Uterus (tissue), 4 donors: Measurements from ENCODE around the gene FAM217B. TPM values are rescaled to one million over a fixed set of nuclear protein-coding genes. Genes with fewer than 3 reads are reported as not detected.

Experiments
- DNase-seq, 2 donors: peaks; one replicate each; pipeline ENCODE4 v3.0.0-alpha.2; 2019 to 2020
- H3K27ac ChIP-seq, 2 donors: fragments of 200-600 bp; sonication (generic); 1 replicate in 1 of 2; 2 replicates in 1 of 2; pipeline ENCODE4 v1.5.1; 2016 to 2018
- H3K27me3 ChIP-seq, 2 donors: fragments of 200-600 bp; sonication (generic); one replicate each; pipeline ENCODE4 v1.5.1; 2018 to 2019; ENCODE audit warnings: control low read depth in 1 of 2
- H3K36me3 ChIP-seq, 2 donors: fragments of 200-600 bp; sonication (generic); one replicate each; pipeline ENCODE4 v1.5.1; 2019; ENCODE audit warnings: control low read depth in 1 of 2
- H3K4me1 ChIP-seq, 2 donors: fragments of 200-600 bp; sonication (generic); one replicate each; pipeline ENCODE4 v1.5.1; 2018 to 2019; ENCODE audit warnings: control low read depth in 1 of 2
- H3K4me3 ChIP-seq, 2 donors: fragments of 200-600 bp; sonication (generic); 1 replicate in 1 of 2; 2 replicates in 1 of 2; pipeline ENCODE4 v1.5.1; 2018 to 2019; ENCODE audit warnings: mild to moderate bottlenecking in 1 of 2
- H3K9me3 ChIP-seq, 2 donors: fragments of 200-600 bp; sonication (generic); one replicate each; pipeline ENCODE4 v1.5.1; 2019; ENCODE audit warnings: control low read depth in 1 of 2
- POLR2A ChIP-seq, 2 donors: fragments of 450-650 bp; IDR thresholded peaks; one replicate each; pipeline ENCODE4 v1.6.1; 2016; ENCODE audit warnings: antibody characterized with exemption in 2 of 2, mild to moderate bottlenecking in 1 of 2, moderate library complexity in 1 of 2
- intact Hi-C: fragments of 100-400 bp; cut with DNase I; formaldehyde crosslinking; loops from one replicate; pipeline ENCODE4 v1.15.1; 2023; ENCODE audit warnings: low total_unique reads
- total RNA-seq, 4 donors: library from RNA; depleted of rRNA in 3 of 4; stranded (reverse); fragments of >200 nt in 3 of 4; gene quantifications; one replicate each; pipeline versions ENCODE4 v1.1.0 to v1.2.4, GENCODE V29; 2014 to 2023
- TF ChIP-seq, protein P1 (sequence below), 4 experiments: fragments of 200-600 bp in 2 of 4; fragments of 450-650 bp in 2 of 4; sonication (generic) in 2 of 4; IDR thresholded peaks; one replicate each; pipeline ENCODE4 v1.5.1; 2016 to 2019; ENCODE audit warnings: antibody characterized with exemption in 4 of 4, mild to moderate bottlenecking in 2 of 4, moderate library complexity in 1 of 4
- donor health status: DM: yes; HTN: yes; CAD: no.

The FAM217B gene
- total RNA-seq, 4 donors from 2014 or later, result 12.9 to 22.5 (median 14.5) TPM

- Histone ChIP-seq H3K9me3 (no peaks in the 10 kb centered on the region), H3K27ac (no peak overlapping the region), H3K4me1 (no peaks in the 10 kb centered on the region), H3K27me3 (no peaks in the 10 kb centered on the region), H3K4me3 (no peak overlapping the region), H3K36me3 (no peaks in the 10 kb centered on the region)
- TF ChIP-seq, protein P1, sequence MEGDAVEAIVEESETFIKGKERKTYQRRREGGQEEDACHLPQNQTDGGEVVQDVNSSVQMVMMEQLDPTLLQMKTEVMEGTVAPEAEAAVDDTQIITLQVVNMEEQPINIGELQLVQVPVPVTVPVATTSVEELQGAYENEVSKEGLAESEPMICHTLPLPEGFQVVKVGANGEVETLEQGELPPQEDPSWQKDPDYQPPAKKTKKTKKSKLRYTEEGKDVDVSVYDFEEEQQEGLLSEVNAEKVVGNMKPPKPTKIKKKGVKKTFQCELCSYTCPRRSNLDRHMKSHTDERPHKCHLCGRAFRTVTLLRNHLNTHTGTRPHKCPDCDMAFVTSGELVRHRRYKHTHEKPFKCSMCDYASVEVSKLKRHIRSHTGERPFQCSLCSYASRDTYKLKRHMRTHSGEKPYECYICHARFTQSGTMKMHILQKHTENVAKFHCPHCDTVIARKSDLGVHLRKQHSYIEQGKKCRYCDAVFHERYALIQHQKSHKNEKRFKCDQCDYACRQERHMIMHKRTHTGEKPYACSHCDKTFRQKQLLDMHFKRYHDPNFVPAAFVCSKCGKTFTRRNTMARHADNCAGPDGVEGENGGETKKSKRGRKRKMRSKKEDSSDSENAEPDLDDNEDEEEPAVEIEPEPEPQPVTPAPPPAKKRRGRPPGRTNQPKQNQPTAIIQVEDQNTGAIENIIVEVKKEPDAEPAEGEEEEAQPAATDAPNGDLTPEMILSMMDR (IDR thresholded peaks at IDR 0.05), result no peak
- TF ChIP-seq POLR2A (IDR thresholded peaks at IDR 0.05), result no peak
- no peak for DNase-seq
- intact Hi-C loops, result no loop called here
Observed at GRCh38 chr20:59971428-59971827, 31.2 kb downstream of the FAM217B start.

GRCh38 chr20:59972037-59972801 lies 32.0 kb downstream of the FAM217B start:
- Histone ChIP-seq H3K4me3 (no peak overlapping the region), H3K9me3 (no peaks in the 10 kb centered on the region), H3K4me1 (no peaks in the 10 kb centered on the region), H3K27ac (no peak overlapping the region), H3K27me3 (no peaks in the 10 kb centered on the region), H3K36me3 (no peaks in the 10 kb centered on the region)
- DNase-seq, result no peak
- intact Hi-C loops, result no loop called here
- TF ChIP-seq, protein P1 (IDR thresholded peaks at IDR 0.05), result no peak
- no peak for TF ChIP-seq POLR2A (IDR thresholded peaks at IDR 0.05)

DNA sequence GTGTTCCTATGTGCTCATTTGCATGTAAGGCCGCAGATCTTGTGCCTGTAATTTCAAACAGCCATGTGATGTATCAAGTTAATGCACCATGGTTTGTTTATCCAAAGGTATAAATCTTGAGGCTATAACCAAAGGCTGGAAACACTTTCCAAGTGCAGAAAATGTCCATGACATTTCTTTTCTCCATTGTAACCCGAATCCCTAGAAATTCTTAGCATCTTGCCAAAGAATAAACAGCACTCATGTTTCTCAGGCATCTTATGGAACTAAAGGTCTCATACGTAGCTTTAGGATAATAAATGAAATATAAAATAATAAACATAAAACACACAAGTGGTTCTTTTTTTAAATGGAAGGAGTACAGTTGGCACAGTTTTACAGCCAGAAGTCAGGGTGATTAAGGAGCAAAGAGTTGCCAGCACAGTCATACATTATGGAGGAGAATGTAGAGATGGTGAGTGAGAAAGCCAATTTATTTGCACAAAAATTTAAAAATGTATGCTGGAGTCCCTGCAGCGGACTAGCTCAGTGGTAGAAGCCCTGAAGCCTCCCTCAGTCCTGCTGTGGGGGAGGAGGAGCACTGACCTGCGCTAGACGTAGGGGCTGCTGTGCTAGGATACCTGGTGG lies 36.1 kb downstream of the FAM217B start:
- intact Hi-C loops, result no loop called here
- no peaks in the 10 kb centered on the region for H3K4me1 ChIP-seq
- H3K27ac ChIP-seq, result no peak overlapping the region
- no peak for DNase-seq
- H3K36me3 ChIP-seq, result no peaks in the 10 kb centered on the region
- H3K4me3 ChIP-seq, result no peak overlapping the region
- H3K27me3 ChIP-seq, result no peaks in the 10 kb centered on the region
- H3K9me3 ChIP-seq, result no peaks in the 10 kb centered on the region
- TF ChIP-seq, protein P1 (IDR thresholded peaks at IDR 0.05), result no peak
- no peak for TF ChIP-seq POLR2A (IDR thresholded peaks at IDR 0.05)

- Histone ChIP-seq H3K27ac (no peak overlapping the region), H3K4me3 (no peak overlapping the region), H3K36me3 (no peaks in the 10 kb centered on the region), H3K4me1 (no peaks in the 10 kb centered on the region), H3K9me3 (no peaks in the 10 kb centered on the region), H3K27me3 (no peaks in the 10 kb centered on the region)
- no peak for DNase-seq
- TF ChIP-seq, protein P1 (IDR thresholded peaks at IDR 0.05), result no peak
- TF ChIP-seq POLR2A (IDR thresholded peaks at IDR 0.05), result no peak
- intact Hi-C loops, result no loop called here
Observed at GRCh38 chr20:59977086-59977485, 36.9 kb downstream of the FAM217B start.

- no peak overlapping the region for H3K4me3 ChIP-seq
- H3K4me1 ChIP-seq, result no peaks in the 10 kb centered on the region
- no peaks in the 10 kb centered on the region for H3K27me3 ChIP-seq
- no peaks in the 10 kb centered on the region for H3K9me3 ChIP-seq
- TF ChIP-seq, protein P1 (IDR thresholded peaks at IDR 0.05), result no peak
- TF ChIP-seq POLR2A (IDR thresholded peaks at IDR 0.05), result no peak
- intact Hi-C loops, result no loop called here
- H3K27ac ChIP-seq, result no peak overlapping the region
- no peak for DNase-seq
- H3K36me3 ChIP-seq, result no peaks in the 10 kb centered on the region
Observed at GRCh38 chr20:59983076-59983475, 42.9 kb downstream of the FAM217B start.
